ENCODE results near the gene SYNE1. TPM values are rescaled to one million over a fixed set of nuclear protein-coding genes. Genes with fewer than 3 reads are reported as not detected.

SYNE1 gene
- total RNA-seq, 1 donor from 2014 or later: 17.4 TPM

GRCh38 chr6:152300517-152300916, 336.6 kb downstream of the SYNE1 start:
- DNase-seq (ENCODE audit: low read depth): no peak
- H3K4me3 ChIP-seq (ENCODE audit: low read depth, low read length): no peak overlapping the region
- TF ChIP-seq CTCF (conservative IDR thresholded peaks at IDR 0.05; ENCODE audit: low read depth, low read length): no peak

- no peak overlapping the region for H3K4me3 ChIP-seq (ENCODE audit: low read depth, low read length)
These were observed 338.1 kb downstream of the SYNE1 start for GRCh38 chr6:152298848-152299735.

GRCh38 chr6:152298055-152298647, 339.0 kb downstream of the SYNE1 start:
- no peak for TF ChIP-seq CTCF (conservative IDR thresholded peaks at IDR 0.05; ENCODE audit: low read depth, low read length)
- DNase-seq (ENCODE audit: low read depth): no peak

More at GRCh38 chr6:152298848-152299735, 338.1 kb downstream of the SYNE1 start:
- TF ChIP-seq CTCF (conservative IDR thresholded peaks at IDR 0.05; ENCODE audit: low read depth, low read length): no peak
- no peak for DNase-seq (ENCODE audit: low read depth)

GRCh38 chr6:152296648-152297376, 340.4 kb downstream of the SYNE1 start:
- no peak for TF ChIP-seq CTCF (conservative IDR thresholded peaks at IDR 0.05; ENCODE audit: low read depth, low read length)
- DNase-seq (ENCODE audit: low read depth): peak; percentile 7
- no peak overlapping the region for H3K4me3 ChIP-seq (ENCODE audit: low read depth, low read length)

More at GRCh38 chr6:152298055-152298647, 339.0 kb downstream of the SYNE1 start:
- H3K4me3 ChIP-seq (ENCODE audit: low read depth, low read length): no peak overlapping the region

GRCh38 chr6:152295920-152296319, 341.2 kb downstream of the SYNE1 start:
- no peak for TF ChIP-seq CTCF (conservative IDR thresholded peaks at IDR 0.05; ENCODE audit: low read depth, low read length)
- peak; percentile 13 for DNase-seq (ENCODE audit: low read depth)
- H3K4me3 ChIP-seq (ENCODE audit: low read depth, low read length): no peak overlapping the region

- no peak for TF ChIP-seq CTCF (conservative IDR thresholded peaks at IDR 0.05; ENCODE audit: low read depth, low read length)
- no peak overlapping the region for H3K4me3 ChIP-seq (ENCODE audit: low read depth, low read length)
- peak; percentile 93 for DNase-seq (ENCODE audit: low read depth)
These were observed 341.8 kb downstream of the SYNE1 start for GRCh38 chr6:152295346-152295745.

Data from epithelial cell of proximal tubule (primary cell).